HUES64 (cell line): ENCODE results near the gene TBC1D20.

ENCODE experiments used
- H3K27ac ChIP-seq: 2 replicates; pipeline ENCODE4 v1.7.0; 2013; ENCODE audit warnings: low read depth, low read length, inconsistent platforms
- H3K27me3 ChIP-seq: 2 replicates; pipeline ENCODE4 v1.6.1; 2013; ENCODE audit warnings: mild to moderate bottlenecking, low read length; ENCODE audit not compliant: insufficient read depth
- H3K36me3 ChIP-seq: 2 replicates; pipeline ENCODE4 v1.6.1; 2013; ENCODE audit warnings: mild to moderate bottlenecking, low read length; ENCODE audit not compliant: insufficient read depth
- H3K4me1 ChIP-seq: 2 replicates; pipeline ENCODE4 v1.6.1; 2013; ENCODE audit warnings: mild to moderate bottlenecking, low read length, moderate library complexity; ENCODE audit not compliant: insufficient read depth
- H3K4me3 ChIP-seq: 2 replicates; pipeline ENCODE4 v1.5.1; 2013; ENCODE audit warnings: mild to moderate bottlenecking, low read length, moderate library complexity
- H3K9ac ChIP-seq: 2 replicates; pipeline ENCODE4 v1.6.1; 2013; ENCODE audit warnings: mild to moderate bottlenecking, low read depth, low read length
- H3K9me3 ChIP-seq: 2 replicates; pipeline ENCODE4 v1.6.1; 2013; ENCODE audit warnings: low read depth, low read length; ENCODE audit not compliant: insufficient read depth
- WGBS: fragments of 150-250, 120-280 bp; methylation state at CpG from one replicate; pipeline ENCODE4 v1.1.7; 2013; ENCODE audit warnings: missing lambda C conversion rate; 5-methylcytosine and 5-hydroxymethylcytosine counted together

TBC1D20 gene

GRCh38 chr20:403582-403957 lies 58.8 kb downstream of the TBC1D20 start:
- no peak overlapping the region for H3K27ac ChIP-seq

GRCh38 chr20:402898-403581 lies 59.3 kb downstream of the TBC1D20 start:
- Histone ChIP-seq H3K9me3 (no peaks in the 10 kb centered on the region), H3K9ac (no peak overlapping the region), H3K27ac (no peak overlapping the region), H3K4me1 (peaks cover 14% of the 10 kb centered on the region), H3K27me3 (no peaks in the 10 kb centered on the region), H3K36me3 (no peaks in the 10 kb centered on the region), H3K4me3 (no peak overlapping the region)
- WGBS, result 86% methylated on average over 6 of the region's 6 CpGs

More at GRCh38 chr20:403582-403957, 58.8 kb downstream of the TBC1D20 start:
- H3K36me3 ChIP-seq, result no peaks in the 10 kb centered on the region
- 98% methylated on average over 3 of the region's 3 CpGs for WGBS
- no peaks in the 10 kb centered on the region for H3K27me3 ChIP-seq
- H3K9me3 ChIP-seq, result no peaks in the 10 kb centered on the region
- H3K9ac ChIP-seq, result no peak overlapping the region
- peaks cover 14% of the 10 kb centered on the region for H3K4me1 ChIP-seq
- H3K4me3 ChIP-seq, result no peak overlapping the region

DNA sequence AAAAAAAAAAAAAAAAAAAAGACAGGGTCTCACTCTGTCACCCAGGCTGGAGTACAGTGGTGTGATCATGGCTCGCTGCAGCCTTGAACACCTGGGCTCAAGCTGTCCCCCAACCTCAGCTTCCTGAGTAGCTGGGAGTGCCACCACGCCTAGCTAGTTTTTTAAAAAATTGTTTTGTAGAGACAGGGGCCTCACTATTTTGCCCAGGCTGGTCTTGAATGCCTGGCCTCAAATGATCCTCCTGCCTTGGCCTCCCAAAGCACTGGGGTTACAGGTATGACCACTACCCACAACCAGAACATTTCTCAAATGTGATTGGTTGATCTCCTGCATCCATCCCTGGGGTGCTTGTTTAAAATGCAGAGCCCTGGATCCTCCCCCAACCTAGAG lies 59.8 kb downstream of the TBC1D20 start:
- Histone ChIP-seq H3K36me3 (no peaks in the 10 kb centered on the region), H3K4me3 (no peak overlapping the region), H3K27me3 (no peaks in the 10 kb centered on the region), H3K9me3 (no peaks in the 10 kb centered on the region), H3K9ac (no peak overlapping the region), H3K4me1 (peaks cover 14% of the 10 kb centered on the region), H3K27ac (no peak overlapping the region)
- WGBS, result 97% methylated on average over 2 of the region's 2 CpGs

DNA sequence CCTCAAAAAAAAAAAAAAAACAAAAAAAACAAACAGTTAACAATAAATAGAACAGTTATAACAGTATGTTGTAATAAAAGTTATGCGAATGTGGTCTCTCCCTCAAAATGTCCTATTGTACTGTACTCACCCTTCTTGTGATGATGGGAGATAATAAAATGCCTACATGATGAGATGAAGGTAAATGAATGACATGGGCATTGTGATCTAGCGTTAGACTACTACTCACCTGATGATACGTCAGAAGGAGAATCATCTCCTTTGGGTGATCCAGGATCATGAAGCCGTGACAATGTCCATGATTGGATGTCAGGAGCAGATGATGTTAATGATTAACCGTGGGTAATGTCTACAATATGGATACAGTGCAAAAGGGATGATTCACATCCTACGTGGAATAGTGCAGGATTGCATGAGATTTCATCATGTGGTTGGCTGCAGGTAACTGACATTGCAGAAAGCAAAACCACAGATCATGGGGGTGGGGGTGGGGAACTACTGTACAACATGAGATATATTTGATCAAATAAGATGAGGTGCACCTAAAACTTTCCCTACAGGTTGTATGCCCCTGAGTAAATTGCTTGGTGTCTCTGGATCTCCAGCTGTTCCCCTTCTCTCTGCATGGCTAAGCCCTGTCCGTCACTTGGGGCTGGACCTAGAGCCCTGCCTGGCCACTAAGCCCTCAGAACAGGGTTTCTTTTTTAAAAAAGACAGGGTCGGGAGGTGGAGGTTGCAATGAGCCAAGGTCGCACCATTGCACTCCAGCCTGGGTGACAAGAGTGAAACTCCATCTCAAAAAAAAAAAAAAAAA lies 60.4 kb downstream of the TBC1D20 start:
- Histone ChIP-seq H3K9ac (no peak overlapping the region), H3K36me3 (peaks cover under 1% of the 10 kb centered on the region; the same call in 1 of the 2 replicates), H3K4me3 (no peak overlapping the region), H3K4me1 (peaks cover 14% of the 10 kb centered on the region), H3K9me3 (no peaks in the 10 kb centered on the region), H3K27ac (no peak overlapping the region), H3K27me3 (no peaks in the 10 kb centered on the region)
- 88% methylated on average over 8 of the region's 9 CpGs for WGBS

- peaks cover 9% of the 10 kb centered on the region for H3K4me1 ChIP-seq
- no peaks in the 10 kb centered on the region for H3K9me3 ChIP-seq
- no peak overlapping the region for H3K9ac ChIP-seq
- WGBS, result 92% methylated on average over 5 of the region's 5 CpGs
- no peak overlapping the region for H3K4me3 ChIP-seq
- peaks cover 6% of the 10 kb centered on the region; the same call in 1 of the 2 replicates for H3K36me3 ChIP-seq
- H3K27me3 ChIP-seq, result no peaks in the 10 kb centered on the region
- H3K27ac ChIP-seq, result no peak overlapping the region; the same call in 1 of the 2 replicates
Measured at GRCh38 chr20:400454-401275, 61.7 kb downstream of the TBC1D20 start.

- no peak overlapping the region for H3K9ac ChIP-seq
- H3K36me3 ChIP-seq, result peaks cover 6% of the 10 kb centered on the region; the same call in 1 of the 2 replicates
Measured at GRCh38 chr20:400128-400453, 62.2 kb downstream of the TBC1D20 start.

GRCh38 chr20:399182-399707 lies 63.1 kb downstream of the TBC1D20 start:
- no peak overlapping the region for H3K9ac ChIP-seq
- H3K27me3 ChIP-seq, result no peaks in the 10 kb centered on the region
- WGBS, result 95% methylated on average over 9 of the region's 9 CpGs
- H3K9me3 ChIP-seq, result no peaks in the 10 kb centered on the region
- no peak overlapping the region for H3K27ac ChIP-seq
- H3K36me3 ChIP-seq, result peaks cover 6% of the 10 kb centered on the region; the same call in 1 of the 2 replicates
- peaks cover 9% of the 10 kb centered on the region for H3K4me1 ChIP-seq
- no peak overlapping the region for H3K4me3 ChIP-seq

More at GRCh38 chr20:400128-400453, 62.2 kb downstream of the TBC1D20 start:
- Histone ChIP-seq H3K9me3 (no peaks in the 10 kb centered on the region), H3K4me3 (no peak overlapping the region), H3K4me1 (peaks cover 9% of the 10 kb centered on the region), H3K27ac (no peak overlapping the region), H3K27me3 (no peaks in the 10 kb centered on the region)
- WGBS, result 83% methylated on average over 1 of the region's 2 CpGs

- Histone ChIP-seq H3K4me1 (peaks cover 9% of the 10 kb centered on the region), H3K4me3 (no peak overlapping the region), H3K27ac (no peak overlapping the region), H3K9ac (no peak overlapping the region), H3K27me3 (no peaks in the 10 kb centered on the region), H3K36me3 (peaks cover 11% of the 10 kb centered on the region; the same call in 1 of the 2 replicates), H3K9me3 (no peaks in the 10 kb centered on the region)
- WGBS, result 91% methylated on average over 5 of the region's 6 CpGs
Measured at GRCh38 chr20:397432-398237, 64.7 kb downstream of the TBC1D20 start.

DNA sequence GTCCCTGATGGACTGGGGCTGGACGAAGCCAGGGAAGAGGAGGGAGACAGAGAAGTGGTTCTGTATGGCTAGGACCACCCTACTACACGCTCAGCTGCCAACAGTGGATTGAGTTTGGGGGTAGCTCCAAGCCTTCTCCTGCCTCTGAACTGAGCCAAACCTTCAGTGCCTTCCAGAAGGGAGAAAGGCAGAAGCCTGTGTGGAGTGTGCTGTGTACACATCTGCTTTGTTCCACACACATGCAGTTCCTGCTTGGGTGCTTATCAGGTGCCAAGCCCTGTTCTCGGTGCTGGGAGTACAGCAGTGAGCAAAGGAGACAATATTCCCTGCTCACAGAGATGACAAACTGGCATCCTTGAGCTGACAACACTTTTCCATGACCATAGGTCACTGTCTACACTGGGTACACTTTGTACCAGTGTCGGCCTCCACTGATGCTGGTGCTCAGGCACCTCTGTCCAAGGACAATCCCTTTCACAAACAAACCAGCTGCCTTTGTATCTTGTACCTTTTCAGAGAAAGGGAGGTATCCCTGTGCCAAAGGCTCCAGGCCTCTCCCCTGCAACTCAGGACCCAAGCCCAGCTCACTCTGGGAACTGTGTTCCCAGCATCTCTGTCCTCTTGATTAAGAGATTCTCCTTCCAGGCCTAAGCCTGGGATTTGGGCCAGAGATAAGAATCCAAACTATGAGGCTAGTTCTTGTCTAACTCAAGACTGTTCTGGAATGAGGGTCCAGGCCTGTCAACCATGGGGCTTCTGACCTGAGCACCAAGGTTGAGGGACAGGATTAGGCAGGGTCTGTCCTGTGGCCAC lies 65.5 kb downstream of the TBC1D20 start:
- Histone ChIP-seq H3K27ac (no peak overlapping the region), H3K9me3 (no peaks in the 10 kb centered on the region), H3K36me3 (peaks cover 11% of the 10 kb centered on the region; the same call in 1 of the 2 replicates), H3K27me3 (no peaks in the 10 kb centered on the region), H3K4me1 (peaks cover 9% of the 10 kb centered on the region), H3K9ac (no peak overlapping the region), H3K4me3 (no peak overlapping the region)
- 94% methylated on average over 4 of the region's 4 CpGs for WGBS

- peaks cover 11% of the 10 kb centered on the region; the same call in 1 of the 2 replicates for H3K36me3 ChIP-seq
- no peak overlapping the region for H3K4me3 ChIP-seq
- peaks cover 9% of the 10 kb centered on the region for H3K4me1 ChIP-seq
- H3K9me3 ChIP-seq, result no peaks in the 10 kb centered on the region
- no peak overlapping the region for H3K9ac ChIP-seq
- H3K27me3 ChIP-seq, result no peaks in the 10 kb centered on the region
- 95% methylated on average over 24 of the region's 24 CpGs for WGBS
- H3K27ac ChIP-seq, result no peak overlapping the region
Measured at GRCh38 chr20:396252-396618, 66.1 kb downstream of the TBC1D20 start.
